Measurements from ENCODE around the gene SGTA. TPM values are rescaled to one million over a fixed set of nuclear protein-coding genes. Genes with fewer than 3 reads are reported as not detected.

SGTA gene
- total RNA-seq, 1 donor from 2014 or later, result 56.6 TPM

Other genes starting within 250 kb of the SGTA start
- gene GNG7, start 80.6 kb downstream of the SGTA start, total RNA-seq, result 35.2 TPM
- 216 TPM for gene DIRAS1, start 61.9 kb downstream of the SGTA start, total RNA-seq
- 20.2 TPM for gene SLC39A3, start 43.3 kb downstream of the SGTA start, total RNA-seq
- gene THOP1, start 2.2 kb upstream of the SGTA start, total RNA-seq, result 52.6 TPM
- gene ZNF554, start 36.6 kb upstream of the SGTA start, total RNA-seq, result 4.3 TPM
- gene ZNF555, start 58.2 kb upstream of the SGTA start, total RNA-seq, result 7.7 TPM
- not detected for gene ZNF556, start 84.1 kb upstream of the SGTA start, total RNA-seq
- 3.5 TPM for gene ZNF57, start 117.7 kb upstream of the SGTA start, total RNA-seq
- 2.1 TPM for gene ZNF77, start 161.7 kb upstream of the SGTA start, total RNA-seq
- 0.70 TPM for gene TLE6, start 194.3 kb upstream of the SGTA start, total RNA-seq
- gene TLE2, start 246.0 kb upstream of the SGTA start, total RNA-seq, result 55.7 TPM

Data from Right ventricle myocardium superior (tissue), 1 donor.